ENCODE data around the gene PCDHGA6.
"Not testable (repeated sequence)": the region's sequence is repeated elsewhere in the genome, so short reads cannot be mapped to it uniquely, and the experiment has no call there.

Gene PCDHGA6

GRCh38 chr5:141394401-141395187, 20.9 kb downstream of the PCDHGA6 start:
- DNase-seq, result not testable (repeated sequence)

- DNase-seq, result not testable (repeated sequence)
These were observed 24.3 kb downstream of the PCDHGA6 start, which contains the start of gene PCDHGB5 for GRCh38 chr5:141397756-141398551. Gene PCDHGB5, plus strand, starts transcription at chr5:141397947. Its CDS starts 181 bp downstream, at chr5:141398128.

- DNase-seq, result no peak
These were observed 24.9 kb downstream of the PCDHGA6 start for GRCh38 chr5:141398608-141399007.

- no peak for DNase-seq
These were observed 26.0 kb downstream of the PCDHGA6 start for GRCh38 chr5:141399555-141400258.

GRCh38 chr5:141402553-141403243, 29.0 kb downstream of the PCDHGA6 start, which contains the start of gene PCDHGA9:
Gene PCDHGA9, plus strand, starts transcription at chr5:141402778. Its CDS starts 175 bp downstream, at chr5:141402953.
- DNase-seq, result no peak

- no peak for DNase-seq
These were observed 29.7 kb downstream of the PCDHGA6 start for GRCh38 chr5:141403387-141403786.

- DNase-seq, result not testable (repeated sequence)
These were observed 34.3 kb downstream of the PCDHGA6 start, which contains the start of gene PCDHGB6 for GRCh38 chr5:141407790-141408505. Gene PCDHGB6, plus strand, starts transcription at chr5:141408021. Its CDS starts 182 bp downstream, at chr5:141408203.

GRCh38 chr5:141409598-141410306, 36.1 kb downstream of the PCDHGA6 start:
- no peak for DNase-seq

GRCh38 chr5:141411575-141411974, 37.9 kb downstream of the PCDHGA6 start:
- DNase-seq, result no peak

GRCh38 chr5:141412854-141413539, 39.3 kb downstream of the PCDHGA6 start, which contains the start of gene PCDHGA10:
Gene PCDHGA10, plus strand, starts transcription at chr5:141412987. Its CDS starts 189 bp downstream, at chr5:141413176.
- DNase-seq, result peak; percentile 35

GRCh38 chr5:141413540-141414069, 39.9 kb downstream of the PCDHGA6 start:
- no peak for DNase-seq

GRCh38 chr5:141414548-141415274, 41.0 kb downstream of the PCDHGA6 start:
- not testable (repeated sequence) for DNase-seq

- DNase-seq, result not testable (repeated sequence)
These were observed 41.6 kb downstream of the PCDHGA6 start for GRCh38 chr5:141415275-141415618.

GRCh38 chr5:141417494-141418172, 43.9 kb downstream of the PCDHGA6 start, which contains the start of gene PCDHGB7:
Gene PCDHGB7, plus strand, starts transcription at chr5:141417677. Its CDS starts 183 bp downstream, at chr5:141417860.
- not testable (repeated sequence) for DNase-seq

- DNase-seq, result no peak
These were observed 45.6 kb downstream of the PCDHGA6 start for GRCh38 chr5:141419074-141419880.

- no peak for DNase-seq
These were observed 47.3 kb downstream of the PCDHGA6 start, which contains the start of gene PCDHGA11 for GRCh38 chr5:141420855-141421488. Gene PCDHGA11, plus strand, starts transcription at chr5:141421051. Its CDS starts 177 bp downstream, at chr5:141421228.

GRCh38 chr5:141421489-141421855, 47.8 kb downstream of the PCDHGA6 start:
- DNase-seq, result no peak
